ENCODE measurements around the gene SPG7. TPM values are rescaled to one million over a fixed set of nuclear protein-coding genes. Genes with fewer than 3 reads are reported as not detected.

The SPG7 gene
- total RNA-seq, 1 experiment from 2014 or later, result 161 TPM

DNA sequence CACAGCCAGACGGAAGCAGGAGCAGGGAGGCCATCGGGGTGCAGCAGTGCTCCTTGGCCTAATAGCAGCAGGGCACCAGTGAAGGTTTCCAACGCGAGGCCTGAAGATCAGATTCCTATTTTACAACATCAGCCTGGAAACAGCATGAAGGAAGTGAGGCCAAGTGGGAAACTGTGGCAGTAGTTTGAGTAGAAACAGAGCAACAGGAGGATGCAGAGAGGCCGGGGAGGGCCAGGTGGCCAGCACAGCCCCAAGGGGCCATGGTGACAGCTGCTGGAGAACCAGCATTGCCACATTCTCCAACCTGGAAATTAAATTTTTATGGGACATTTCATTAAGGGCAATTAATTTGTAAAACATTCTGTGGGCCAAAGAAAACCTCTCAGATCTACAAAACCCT, 14.4 kb upstream of the SPG7 start:
- peak in 1 of 2 experiments; percentile 67 for DNase-seq

DNA sequence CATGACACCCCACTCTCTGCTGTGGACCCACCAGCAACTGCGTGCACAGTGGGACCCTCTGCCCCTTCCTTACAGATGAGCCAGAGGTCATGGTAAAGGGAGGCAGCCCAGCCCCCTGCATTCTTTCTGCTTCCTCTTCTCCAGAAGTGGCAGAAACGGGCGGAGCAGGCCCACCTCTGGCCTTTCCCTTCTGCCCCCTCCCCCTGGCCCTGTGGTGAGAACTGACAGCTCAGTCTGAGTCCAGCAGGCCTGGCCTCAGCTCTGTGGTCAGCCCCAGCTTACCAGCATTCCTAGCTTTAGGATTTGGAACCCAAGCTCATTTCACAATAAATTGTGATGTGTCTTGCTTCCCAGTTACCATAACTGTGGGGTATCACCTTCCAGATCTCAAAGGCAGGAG, 13.1 kb upstream of the SPG7 start:
- DNase-seq, result peak; percentile 70 to 74
- Histone ChIP-seq H3K27ac (no peak overlapping the region), H3K27me3 (no peaks in the 10 kb centered on the region), H3K4me3 (no peak overlapping the region), H3K9me3 (replicated peaks) (no peaks in the 10 kb centered on the region), H3K4me1 (peaks cover 39% of the 10 kb centered on the region), H3K36me3 (no peaks in the 10 kb centered on the region)

More for the DNA sequence above, 14.4 kb upstream of the SPG7 start:
- peaks cover 35% of the 10 kb centered on the region for H3K4me1 ChIP-seq
- H3K27me3 ChIP-seq, result no peaks in the 10 kb centered on the region
- H3K36me3 ChIP-seq, result no peaks in the 10 kb centered on the region
- H3K4me3 ChIP-seq, result no peak overlapping the region
- no peaks in the 10 kb centered on the region for H3K9me3 ChIP-seq (replicated peaks)
- peak overlapping the region; percentile 84; the same call in 1 of the 2 replicates for H3K27ac ChIP-seq

DNA sequence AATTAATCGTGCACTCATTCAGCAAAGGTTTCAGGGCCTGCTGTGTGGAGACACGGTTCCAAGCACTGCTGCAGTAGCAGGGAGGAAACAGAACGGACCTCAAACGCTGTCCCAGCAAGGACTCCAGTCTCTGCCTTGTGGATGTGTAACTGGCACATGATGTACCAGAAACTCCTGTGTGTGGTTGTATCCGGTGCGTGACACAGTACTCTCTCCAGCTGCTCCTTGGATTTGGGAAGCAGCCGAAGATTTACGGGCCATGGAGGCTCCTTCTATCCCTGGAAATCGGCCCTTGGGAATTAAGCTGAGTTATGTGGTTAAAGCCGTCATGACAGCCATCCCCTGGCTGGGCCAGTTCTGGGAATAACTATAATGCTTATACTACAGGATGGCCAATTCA, 9.4 kb upstream of the SPG7 start:
- Histone ChIP-seq H3K27ac (peak overlapping the region; percentile 36), H3K9me3 (replicated peaks) (no peaks in the 10 kb centered on the region)
- DNase-seq, result peak; percentile 93 to 98

DNA sequence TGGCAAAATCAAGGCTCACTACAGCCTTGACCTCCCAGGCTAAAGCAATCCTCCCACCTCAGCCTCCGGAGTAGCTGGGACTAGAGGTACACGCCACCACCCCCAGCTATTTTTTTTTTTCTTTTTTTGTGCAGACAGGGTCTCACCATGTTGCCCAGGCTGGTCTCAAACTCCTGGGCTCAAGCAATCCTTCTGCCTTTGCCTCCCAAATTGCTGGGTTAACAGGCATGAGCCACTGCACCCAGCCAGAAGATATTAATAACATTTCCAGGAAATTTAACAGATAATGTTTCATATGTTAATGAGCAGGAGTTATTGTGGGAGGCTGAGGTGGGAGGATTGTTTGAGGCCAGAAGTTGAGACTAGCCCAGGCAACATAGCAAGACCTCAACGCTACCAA, 8.4 kb upstream of the SPG7 start:
- H3K9me3 ChIP-seq (replicated peaks), result no peaks in the 10 kb centered on the region
- DNase-seq, result no peak
- H3K27ac ChIP-seq, result no peak overlapping the region
- no peaks in the 10 kb centered on the region for H3K27me3 ChIP-seq
- no peak overlapping the region for H3K4me3 ChIP-seq
- H3K4me1 ChIP-seq, result peaks cover 25% of the 10 kb centered on the region
- H3K36me3 ChIP-seq, result no peaks in the 10 kb centered on the region

More for the DNA sequence above, 9.4 kb upstream of the SPG7 start:
- H3K4me3 ChIP-seq, result no peak overlapping the region
- peaks cover 32% of the 10 kb centered on the region for H3K4me1 ChIP-seq
- H3K36me3 ChIP-seq, result no peaks in the 10 kb centered on the region
- no peaks in the 10 kb centered on the region for H3K27me3 ChIP-seq

DNA sequence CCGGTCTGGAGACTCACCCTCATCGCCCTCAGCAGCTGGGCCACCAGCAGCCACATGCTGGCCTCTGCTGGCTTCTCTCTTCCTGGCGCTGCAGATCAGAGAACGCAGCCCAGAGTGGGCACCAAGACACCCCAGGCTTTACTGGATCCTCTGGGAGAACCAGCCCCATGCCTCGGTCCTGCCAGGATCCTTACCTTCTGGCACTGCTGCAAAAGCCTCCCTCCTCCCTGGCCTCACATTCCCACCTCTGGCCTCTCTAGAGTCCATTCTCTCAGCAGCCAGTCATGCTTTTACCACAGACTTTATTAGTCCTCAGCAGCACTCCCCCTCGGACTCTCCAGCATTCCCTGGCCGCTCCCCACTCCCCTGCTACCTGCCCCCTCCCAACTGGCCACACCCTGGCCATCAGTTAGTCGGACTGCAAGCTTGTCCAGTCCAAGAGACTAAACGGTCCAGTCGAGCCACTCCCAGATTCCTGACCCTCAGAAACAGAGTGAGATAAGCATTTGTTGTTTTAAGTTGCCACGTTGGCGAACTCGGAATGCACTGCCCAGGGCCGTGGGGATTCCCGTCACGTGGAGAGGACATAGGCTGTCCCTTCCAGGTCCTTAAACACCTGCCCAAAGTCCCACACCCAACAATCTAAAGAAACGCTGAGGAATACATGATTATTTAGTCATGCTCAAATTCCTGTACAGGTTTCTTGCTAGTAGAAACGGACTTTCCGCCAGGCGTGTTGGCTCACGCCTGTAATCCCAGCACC, 5.9 kb upstream of the SPG7 start:
- Histone ChIP-seq H3K36me3 (no peaks in the 10 kb centered on the region), H3K27me3 (no peaks in the 10 kb centered on the region), H3K4me1 (peaks cover 38% of the 10 kb centered on the region), H3K4me3 (no peak overlapping the region), H3K9me3 (replicated peaks) (no peaks in the 10 kb centered on the region), H3K27ac (no peak overlapping the region)
- DNase-seq, result peak in 1 of 2 experiments; percentile 36

DNA sequence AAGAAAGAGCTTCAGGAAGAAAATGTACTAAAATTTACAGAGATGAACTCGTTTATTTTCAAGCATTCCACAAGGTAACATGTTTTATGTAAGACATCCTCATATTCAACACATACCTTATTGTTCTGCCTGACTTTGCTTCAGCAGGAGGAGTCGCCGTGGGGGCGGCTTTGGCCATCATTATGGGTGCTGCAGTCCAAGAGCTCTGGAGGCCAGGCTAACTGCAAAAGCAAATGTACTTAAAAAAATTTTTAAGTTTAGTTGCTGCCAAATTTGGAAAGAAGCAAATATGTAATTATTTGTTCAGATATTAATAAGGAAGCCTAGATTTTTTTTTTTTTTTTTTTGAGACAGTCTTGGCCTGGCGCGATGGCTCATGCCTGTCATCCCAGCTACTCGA, 4.1 kb upstream of the SPG7 start:
- DNase-seq, result no peak
- Histone ChIP-seq H3K27me3 (no peaks in the 10 kb centered on the region), H3K27ac (no peak overlapping the region), H3K4me1 (peaks cover 30% of the 10 kb centered on the region), H3K36me3 (no peaks in the 10 kb centered on the region), H3K9me3 (replicated peaks) (no peaks in the 10 kb centered on the region), H3K4me3 (no peak overlapping the region)

DNA sequence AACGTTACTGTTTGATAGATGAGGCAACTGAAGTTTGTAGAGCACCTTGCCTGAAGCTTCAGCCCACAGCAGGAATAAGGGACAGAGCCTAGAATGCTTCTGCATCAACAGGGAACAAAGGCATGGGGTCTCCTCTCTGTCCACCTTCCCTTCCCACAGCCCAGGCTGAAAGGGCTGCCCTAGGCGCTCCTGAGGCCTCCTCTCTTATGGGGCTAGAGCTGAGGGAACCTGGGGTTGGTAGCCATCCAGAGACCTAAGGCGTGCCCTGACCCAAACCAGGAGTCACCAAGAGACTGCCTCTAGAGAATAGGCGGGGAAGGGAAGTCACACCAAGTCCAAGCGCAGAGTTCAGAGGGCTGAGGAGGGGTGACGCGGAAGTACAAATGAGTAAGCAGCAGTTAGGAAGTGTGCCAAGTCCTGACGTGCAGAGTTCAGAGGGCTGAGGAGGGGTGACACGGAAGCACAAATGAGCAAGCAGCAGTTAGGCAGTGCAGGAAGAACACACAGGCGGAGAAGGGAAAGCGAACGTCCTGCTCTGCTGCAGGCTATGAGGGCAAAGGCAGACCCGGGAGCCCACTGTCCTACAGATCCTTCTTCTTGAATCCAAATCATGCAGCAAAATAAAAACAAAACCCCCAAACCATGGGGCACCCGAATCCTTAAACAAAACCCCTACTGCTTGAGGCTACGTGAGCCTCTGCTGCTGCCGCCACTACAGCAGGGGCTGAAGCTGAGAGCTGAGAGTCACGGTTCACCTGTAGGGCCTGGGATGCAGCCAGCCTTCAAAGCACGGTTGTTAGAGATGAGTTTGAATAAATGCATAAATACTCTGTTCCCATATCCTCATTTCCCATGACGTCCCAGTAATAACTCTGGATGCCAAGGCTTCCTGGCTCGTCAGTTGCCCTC, 2.7 kb upstream of the SPG7 start:
- peaks cover 26% of the 10 kb centered on the region for H3K4me1 ChIP-seq
- H3K4me3 ChIP-seq, result 0 out of 2 replicates have a peak overlapping the region, but pooled peaks have one; percentile 0
- H3K36me3 ChIP-seq, result peaks cover 2% of the 10 kb centered on the region; the same call in 1 of the 2 replicates
- no peaks in the 10 kb centered on the region for H3K27me3 ChIP-seq
- no peaks in the 10 kb centered on the region for H3K9me3 ChIP-seq (replicated peaks)
- peak overlapping the region; percentile 38 for H3K27ac ChIP-seq
- DNase-seq, result peak; percentile 86 to 91

DNA sequence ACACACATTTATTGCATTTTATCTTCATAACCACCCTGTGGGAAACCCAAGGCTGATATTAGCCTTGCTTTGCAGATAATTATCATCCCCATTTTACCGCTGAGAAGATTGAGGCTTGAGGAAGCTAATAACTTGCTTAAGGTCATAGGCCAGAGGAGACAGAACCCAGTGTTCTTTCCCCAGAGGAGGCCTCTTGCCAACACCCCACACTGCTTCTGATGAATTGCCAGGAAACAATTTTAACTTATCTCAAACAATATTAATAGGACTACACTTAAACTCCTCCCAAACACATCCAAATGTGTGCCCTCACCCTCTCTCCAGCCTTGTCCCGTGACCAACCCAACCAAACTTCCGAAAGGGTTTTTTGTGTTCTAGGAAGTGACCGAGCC, 2.1 kb upstream of the SPG7 start:
- no peak for DNase-seq
- H3K9me3 ChIP-seq (replicated peaks), result no peaks in the 10 kb centered on the region

DNA sequence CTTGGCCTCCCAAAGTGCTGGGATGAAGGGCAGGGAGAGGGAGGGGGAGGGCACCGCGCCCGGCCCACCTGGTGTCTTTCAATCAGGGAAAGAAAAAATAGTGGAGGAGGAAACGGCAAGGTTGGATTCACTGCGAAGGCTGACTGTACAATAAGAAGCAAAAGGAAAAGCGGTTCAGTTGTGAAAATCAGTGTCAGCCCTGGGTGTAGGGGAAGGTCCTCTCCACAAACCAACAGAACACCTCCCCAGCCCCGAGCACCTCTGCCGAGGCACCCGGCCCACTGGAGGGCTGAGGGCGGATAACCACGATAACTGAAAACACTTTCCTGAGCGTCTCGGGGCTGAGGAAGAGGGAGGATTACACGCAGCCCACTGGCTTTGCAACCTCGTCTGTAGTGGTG, 1.4 kb upstream of the SPG7 start:
- Histone ChIP-seq H3K4me3 (peak overlapping the region; percentile 99), H3K27ac (peak overlapping the region; percentile 95), H3K36me3 (peaks cover 16% of the 10 kb centered on the region), H3K4me1 (peaks cover 26% of the 10 kb centered on the region), H3K9me3 (replicated peaks) (no peaks in the 10 kb centered on the region), H3K27me3 (no peaks in the 10 kb centered on the region)
- DNase-seq, result peak; percentile 69 to 83

More for the DNA sequence above, 2.1 kb upstream of the SPG7 start:
- H3K4me1 ChIP-seq, result peaks cover 26% of the 10 kb centered on the region
- 0 out of 2 replicates have a peak overlapping the region, but pooled peaks have one; percentile 0 for H3K4me3 ChIP-seq
- H3K27me3 ChIP-seq, result no peaks in the 10 kb centered on the region
- H3K36me3 ChIP-seq, result peaks cover 9% of the 10 kb centered on the region
- peak overlapping the region; percentile 95; the same call in 1 of the 2 replicates for H3K27ac ChIP-seq

DNA sequence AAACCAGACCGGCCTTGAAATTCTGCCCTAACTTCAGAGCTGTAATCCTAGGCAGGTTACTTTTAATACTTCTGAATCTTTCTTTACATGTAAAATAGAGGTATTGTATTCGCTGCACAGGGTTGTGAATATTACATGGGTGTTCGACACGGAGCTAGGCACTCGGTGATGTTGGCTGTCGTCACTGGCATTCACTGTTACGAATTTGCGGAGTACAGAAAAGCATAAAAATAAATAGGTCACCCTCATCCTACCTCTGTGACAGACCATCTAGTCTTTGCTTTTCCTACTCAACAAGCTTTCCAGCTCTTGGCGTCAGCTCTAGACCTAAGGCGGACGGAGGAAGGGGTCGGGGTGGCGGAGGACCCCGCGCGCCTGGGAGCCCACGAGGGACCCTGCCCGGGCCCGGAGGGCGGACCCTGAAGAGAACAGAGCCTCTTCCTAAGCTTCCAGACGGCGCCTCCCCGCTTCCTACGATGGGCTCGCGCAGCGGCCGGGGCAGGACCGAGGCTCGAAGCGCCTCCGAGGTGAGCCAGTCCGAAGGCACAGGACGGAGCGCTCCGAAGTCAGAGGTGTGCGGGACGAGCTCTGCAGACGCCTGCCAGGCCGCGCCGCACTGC, 879 bp upstream of the SPG7 start:
- peak overlapping the region; percentile 99 for H3K4me3 ChIP-seq
- H3K4me1 ChIP-seq, result peaks cover 21% of the 10 kb centered on the region
- H3K36me3 ChIP-seq, result peaks cover 21% of the 10 kb centered on the region
- H3K27me3 ChIP-seq, result no peaks in the 10 kb centered on the region
- H3K27ac ChIP-seq, result peak overlapping the region; percentile 95
- H3K9me3 ChIP-seq (replicated peaks), result no peaks in the 10 kb centered on the region
- DNase-seq, result no peak

DNA sequence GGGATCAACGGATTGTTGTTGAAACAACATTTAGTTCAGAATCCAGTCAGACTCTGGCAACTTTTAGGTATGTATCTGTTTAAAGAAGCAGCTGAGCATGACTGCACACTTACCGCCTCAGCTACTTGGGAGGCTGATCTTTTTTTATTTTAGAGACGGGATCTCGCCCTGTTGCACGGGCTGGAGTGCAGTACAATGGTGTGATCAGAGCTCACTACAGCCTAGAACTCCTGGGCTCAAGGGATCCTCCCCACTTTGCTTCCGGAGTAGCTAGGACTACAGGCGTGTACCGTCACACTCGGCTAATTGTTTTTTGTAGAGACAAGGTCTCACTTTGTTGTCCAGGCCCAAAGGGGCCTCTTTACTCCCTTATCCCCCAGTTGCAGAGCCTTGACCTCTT, 2.3 kb downstream of the SPG7 start:
- no peak overlapping the region for H3K4me3 ChIP-seq
- DNase-seq, result no peak
- H3K36me3 ChIP-seq, result peaks cover 51% of the 10 kb centered on the region
- H3K4me1 ChIP-seq, result peaks cover 12% of the 10 kb centered on the region
- no peaks in the 10 kb centered on the region for H3K9me3 ChIP-seq (replicated peaks)
- no peak overlapping the region for H3K27ac ChIP-seq
- no peaks in the 10 kb centered on the region for H3K27me3 ChIP-seq

DNA sequence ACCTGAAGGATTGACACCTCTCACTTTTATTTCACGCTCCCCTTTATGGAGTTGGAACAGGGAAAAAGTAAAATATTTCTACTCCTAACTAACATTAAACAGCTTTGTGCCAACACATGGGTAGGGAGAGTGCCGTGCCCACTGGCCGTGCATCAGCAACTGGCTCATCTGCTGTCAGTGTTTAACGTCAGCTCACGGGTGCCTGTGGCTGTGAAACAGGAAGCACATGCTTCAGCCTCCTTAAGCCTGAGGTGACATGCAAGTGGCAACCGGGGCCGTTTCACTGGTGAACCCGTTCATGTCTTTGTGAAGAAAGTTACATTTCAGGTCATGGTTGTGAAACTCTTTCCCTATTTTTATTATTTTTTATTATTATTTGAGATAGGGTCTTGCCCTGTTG, 3.2 kb downstream of the SPG7 start:
- Histone ChIP-seq H3K27me3 (no peaks in the 10 kb centered on the region), H3K9me3 (replicated peaks) (no peaks in the 10 kb centered on the region), H3K4me1 (peaks cover 4% of the 10 kb centered on the region), H3K36me3 (peaks cover 59% of the 10 kb centered on the region), H3K4me3 (no peak overlapping the region), H3K27ac (no peak overlapping the region)
- DNase-seq, result no peak

DNA sequence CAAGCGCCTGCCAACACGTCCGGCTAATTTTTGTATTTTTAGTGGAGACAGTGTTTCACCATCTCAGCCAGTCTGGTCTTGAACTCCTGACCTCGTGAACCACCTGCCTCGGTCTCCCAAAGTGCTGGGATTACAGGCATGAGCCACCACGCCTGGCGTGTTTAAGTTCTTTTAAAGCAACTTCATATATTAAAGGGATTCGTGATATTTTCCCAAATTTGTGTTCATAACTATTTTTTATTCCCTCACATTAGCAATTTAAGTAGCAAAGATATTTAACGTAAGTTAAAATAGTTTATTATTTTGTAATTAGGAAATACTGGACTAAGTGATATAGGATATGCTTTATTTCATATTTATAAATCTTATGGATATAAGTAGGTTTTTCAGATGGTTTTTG, 4.2 kb downstream of the SPG7 start:
- Histone ChIP-seq H3K4me1 (no peaks in the 10 kb centered on the region), H3K36me3 (peaks cover 70% of the 10 kb centered on the region)

DNA sequence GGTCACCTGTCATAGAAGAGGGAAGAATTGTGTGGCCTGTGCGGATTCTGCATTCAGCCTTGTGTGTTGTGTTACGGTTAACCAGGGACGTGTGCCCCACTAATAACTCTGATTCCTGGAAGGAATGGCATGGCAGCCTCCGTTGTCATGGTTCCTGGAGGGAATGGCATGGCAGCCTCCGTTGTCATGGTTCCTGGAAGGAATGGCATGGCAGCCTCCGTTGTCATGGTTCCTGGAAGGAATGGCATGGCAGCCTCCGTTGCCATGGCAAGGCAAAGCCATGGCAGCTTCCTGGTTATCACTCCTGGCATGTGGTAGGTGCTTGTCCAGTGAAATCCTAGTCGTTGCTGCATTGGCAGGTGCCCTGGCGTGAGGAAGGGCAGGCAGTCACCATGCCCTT, 8.9 kb downstream of the SPG7 start:
- DNase-seq, result no peak
- H3K27me3 ChIP-seq, result no peaks in the 10 kb centered on the region
- no peaks in the 10 kb centered on the region for H3K9me3 ChIP-seq (replicated peaks)
- H3K36me3 ChIP-seq, result peaks cover 96% of the 10 kb centered on the region
- H3K4me3 ChIP-seq, result no peak overlapping the region
- H3K4me1 ChIP-seq, result no peaks in the 10 kb centered on the region
- H3K27ac ChIP-seq, result no peak overlapping the region

More for the DNA sequence above, 4.2 kb downstream of the SPG7 start:
- no peak for DNase-seq
- Histone ChIP-seq H3K4me3 (no peak overlapping the region), H3K27ac (no peak overlapping the region), H3K27me3 (no peaks in the 10 kb centered on the region), H3K9me3 (replicated peaks) (no peaks in the 10 kb centered on the region)

Data from SJCRH30 (cell line).